PFSK-1 (cell line): ENCODE measurements around the gene CACNA1D.

Source experiments
- POLR2AphosphoS5 ChIP-seq: IDR thresholded peaks from 2 replicates; pipeline ENCODE4 v1.6.1; 2012; ENCODE audit warnings: low read depth, mild to moderate bottlenecking, control low read depth, low read length, moderate library complexity
- SIN3A ChIP-seq: IDR thresholded peaks from 2 replicates; pipeline ENCODE4 v1.6.1; 2012; ENCODE audit warnings: mild to moderate bottlenecking, low read length, moderate library complexity, borderline replicate concordance; ENCODE audit not compliant: insufficient read depth
- TAF1 ChIP-seq: IDR thresholded peaks from 2 replicates; pipeline ENCODE4 v1.6.1; 2012; ENCODE audit warnings: low read length, control low read depth, borderline replicate concordance; ENCODE audit not compliant: insufficient read depth
- TF ChIP-seq, protein P1 (sequence below), 2 experiments: IDR thresholded peaks; 2 replicates each; pipeline versions ENCODE4 v1.6.1 to v1.8.0; 2011 to 2012; ENCODE audit warnings: low read depth in 2 of 2, low read length in 2 of 2, control low read depth in 1 of 2, inconsistent platforms in 1 of 2, mild to moderate bottlenecking in 1 of 2, moderate library complexity in 1 of 2; ENCODE audit not compliant: insufficient read depth in 1 of 2

DNA sequence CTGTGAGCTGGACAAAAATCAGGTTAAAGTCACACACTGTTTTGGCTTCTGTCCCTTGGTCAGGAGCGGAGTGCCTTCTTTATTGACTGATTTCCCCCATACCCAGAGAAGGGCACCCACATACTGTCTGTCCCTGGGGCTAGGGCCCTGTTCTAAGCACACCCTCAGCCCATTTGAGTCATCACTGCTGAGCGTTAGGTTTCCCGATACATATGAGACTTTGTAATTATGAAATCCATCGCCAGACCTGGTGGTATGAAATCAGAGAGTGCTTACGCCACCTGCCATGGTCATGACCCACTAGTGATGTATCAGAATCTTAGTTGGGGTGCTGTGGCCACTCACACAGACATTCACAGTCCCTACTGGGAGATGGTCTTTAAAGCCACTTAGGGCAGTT, 255.0 kb downstream of the CACNA1D start:
- TF ChIP-seq TAF1 = no peak
- no peak for TF ChIP-seq POLR2AphosphoS5
- TF ChIP-seq, protein P1, sequence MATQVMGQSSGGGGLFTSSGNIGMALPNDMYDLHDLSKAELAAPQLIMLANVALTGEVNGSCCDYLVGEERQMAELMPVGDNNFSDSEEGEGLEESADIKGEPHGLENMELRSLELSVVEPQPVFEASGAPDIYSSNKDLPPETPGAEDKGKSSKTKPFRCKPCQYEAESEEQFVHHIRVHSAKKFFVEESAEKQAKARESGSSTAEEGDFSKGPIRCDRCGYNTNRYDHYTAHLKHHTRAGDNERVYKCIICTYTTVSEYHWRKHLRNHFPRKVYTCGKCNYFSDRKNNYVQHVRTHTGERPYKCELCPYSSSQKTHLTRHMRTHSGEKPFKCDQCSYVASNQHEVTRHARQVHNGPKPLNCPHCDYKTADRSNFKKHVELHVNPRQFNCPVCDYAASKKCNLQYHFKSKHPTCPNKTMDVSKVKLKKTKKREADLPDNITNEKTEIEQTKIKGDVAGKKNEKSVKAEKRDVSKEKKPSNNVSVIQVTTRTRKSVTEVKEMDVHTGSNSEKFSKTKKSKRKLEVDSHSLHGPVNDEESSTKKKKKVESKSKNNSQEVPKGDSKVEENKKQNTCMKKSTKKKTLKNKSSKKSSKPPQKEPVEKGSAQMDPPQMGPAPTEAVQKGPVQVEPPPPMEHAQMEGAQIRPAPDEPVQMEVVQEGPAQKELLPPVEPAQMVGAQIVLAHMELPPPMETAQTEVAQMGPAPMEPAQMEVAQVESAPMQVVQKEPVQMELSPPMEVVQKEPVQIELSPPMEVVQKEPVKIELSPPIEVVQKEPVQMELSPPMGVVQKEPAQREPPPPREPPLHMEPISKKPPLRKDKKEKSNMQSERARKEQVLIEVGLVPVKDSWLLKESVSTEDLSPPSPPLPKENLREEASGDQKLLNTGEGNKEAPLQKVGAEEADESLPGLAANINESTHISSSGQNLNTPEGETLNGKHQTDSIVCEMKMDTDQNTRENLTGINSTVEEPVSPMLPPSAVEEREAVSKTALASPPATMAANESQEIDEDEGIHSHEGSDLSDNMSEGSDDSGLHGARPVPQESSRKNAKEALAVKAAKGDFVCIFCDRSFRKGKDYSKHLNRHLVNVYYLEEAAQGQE (IDR thresholded peaks at IDR 0.05; ENCODE audit: insufficient read depth in 1 of 2, low read depth in 2 of 2, low read length in 2 of 2) = no peak
- TF ChIP-seq SIN3A = no peak
